Endothelial cell of umbilical vein (primary cell): Measurements from ENCODE around the gene ZSWIM7. TPM values are rescaled to one million over a fixed set of nuclear protein-coding genes. Genes with fewer than 3 reads are reported as not detected.
A peak's percentile ranks its signal among the peaks of the same experiment; 100 is the strongest.

Experiments used
- BruUV-seq: library from RNA; stranded (reverse); fragments of 400-500 nt; replicated peaks from 2 replicates; lab custom pipeline; 2021; lab: Mats Ljungman, UMichigan
- CTCF ChIA-PET: fragments of 300-600, 350-600 bp; sonication (Branson Sonifier 250); formaldehyde crosslinking; loops from one replicate; lab custom pipeline; 2021; ENCODE audit warnings: antibody characterized with exemption, inconsistent platforms; lab: Charles Lee
- POLR2A ChIA-PET: fragments of 300-600, 350-600 bp; sonication (Branson Sonifier 250); formaldehyde crosslinking; loops from one replicate; lab custom pipeline; 2021; ENCODE audit warnings: antibody characterized with exemption, inconsistent platforms; lab: Charles Lee
- DNase-seq: peaks from one replicate; pipeline ENCODE4 v3.0.0-alpha.2; 2011; ENCODE audit warnings: low read depth, low spot score
- FAIRE-seq: peaks from 2 replicates; lab custom pipeline; 2011; peaks lifted over from hg19 to GRCh38; lab: Jason Lieb, UNC
- H2AFZ ChIP-seq: 2 replicates; pipeline ENCODE4 v1.6.0; 2012; ENCODE audit warnings: low read depth, low read length, control low read depth, inconsistent platforms
- H3K27ac ChIP-seq: 2 replicates; pipeline ENCODE4 v1.5.1; 2011; ENCODE audit warnings: low read depth, mild to moderate bottlenecking, control low read depth, low read length, moderate library complexity; ENCODE audit not compliant: insufficient read depth
- H3K27me3 ChIP-seq, 2 experiments: 2 replicates each; pipeline versions ENCODE4 v1.6.0 to v1.6.1; 2011; ENCODE audit warnings: low read length in 2 of 2, mixed read lengths in 1 of 2; ENCODE audit not compliant: control insufficient read depth in 2 of 2, insufficient read depth in 2 of 2
- H3K36me3 ChIP-seq, 2 experiments: 2 replicates in 1 of 2; 3 replicates in 1 of 2; pipeline ENCODE4 v1.5.1; 2011; ENCODE audit warnings: low read length in 2 of 2, mild to moderate bottlenecking in 1 of 2, moderate library complexity in 1 of 2; ENCODE audit not compliant: control insufficient read depth in 2 of 2, insufficient read depth in 2 of 2; ENCODE audit errors: extremely low read depth in 1 of 2
- H3K4me1 ChIP-seq: 3 replicates; pipeline ENCODE4 v1.5.1; 2011; ENCODE audit warnings: mild to moderate bottlenecking, low read length; ENCODE audit not compliant: control insufficient read depth, insufficient read depth; ENCODE audit errors: extremely low read depth
- H3K4me2 ChIP-seq: 2 replicates; pipeline ENCODE4 v1.6.1; 2011; ENCODE audit warnings: low read length, control low read depth, mixed read lengths; ENCODE audit not compliant: insufficient read depth
- H3K4me3 ChIP-seq, 3 experiments: fragments of 200-600 bp in 1 of 3; sonication (generic), shearing (Covaris generic) in 1 of 3; replicated peaks in 1 of 3; 2 replicates each; pipeline ENCODE4 v1.5.1; 2011 to 2016; ENCODE audit warnings: control low read depth in 3 of 3, low read length in 3 of 3, mild to moderate bottlenecking in 2 of 3, inconsistent platforms in 1 of 3, low read depth in 1 of 3, moderate library complexity in 1 of 3; ENCODE audit not compliant: insufficient read depth in 1 of 3
- H3K79me2 ChIP-seq: 2 replicates; pipeline ENCODE4 v1.6.0; 2012; ENCODE audit warnings: low read length, inconsistent platforms; ENCODE audit not compliant: control insufficient read depth, insufficient read depth
- H3K9ac ChIP-seq: replicated peaks from 2 replicates; pipeline ENCODE3; 2011; ENCODE audit warnings: low read length, control low read depth; ENCODE audit not compliant: insufficient read depth; ENCODE audit errors: extremely low read depth
- H3K9me1 ChIP-seq: replicated peaks from 3 replicates; pipeline ENCODE4 v1.6.0; 2011; ENCODE audit warnings: mild to moderate bottlenecking, low read length; ENCODE audit not compliant: control insufficient read depth, insufficient read depth; ENCODE audit errors: extremely low read depth
- H3K9me3 ChIP-seq: replicated peaks from 2 replicates; pipeline ENCODE4 v1.5.1; 2012; ENCODE audit warnings: low read length, inconsistent platforms; ENCODE audit not compliant: control insufficient read depth, insufficient read depth
- H4K20me1 ChIP-seq: replicated peaks from 2 replicates; pipeline ENCODE3; 2011; ENCODE audit warnings: mild to moderate bottlenecking, low read length; ENCODE audit not compliant: control insufficient read depth, insufficient read depth; ENCODE audit errors: extremely low read depth
- EZH2 ChIP-seq: IDR thresholded peaks from 2 replicates; pipeline ENCODE4 v1.6.1; 2012; ENCODE audit warnings: borderline replicate concordance, low read depth, mild to moderate bottlenecking, moderate library complexity, low read length, inconsistent platforms; ENCODE audit not compliant: severe bottlenecking
- FOS ChIP-seq: IDR thresholded peaks from 2 replicates; pipeline ENCODE4 v1.6.1; 2011; ENCODE audit warnings: mild to moderate bottlenecking, low read length, moderate library complexity, borderline replicate concordance; ENCODE audit not compliant: insufficient read depth
- GATA2 ChIP-seq: IDR thresholded peaks from 2 replicates; pipeline ENCODE4 v1.7.0; 2011; ENCODE audit warnings: low read depth, mild to moderate bottlenecking, moderate library complexity, mixed read lengths, low read length; ENCODE audit not compliant: insufficient read length, insufficient read depth
- JUN ChIP-seq: IDR thresholded peaks from 2 replicates; pipeline ENCODE4 v1.6.1; 2011; ENCODE audit warnings: borderline replicate concordance, low read depth; ENCODE audit not compliant: insufficient read length, insufficient read depth
- MYC ChIP-seq: IDR thresholded peaks from one replicate; pipeline ENCODE4 v1.6.1; 2011; ENCODE audit warnings: mild to moderate bottlenecking, low read depth, low read length
- POLR2A ChIP-seq: IDR thresholded peaks from 2 replicates; pipeline ENCODE4 v1.6.1; 2012; ENCODE audit warnings: low read depth, mild to moderate bottlenecking, control low read depth, low read length
- POLR2AphosphoS5 ChIP-seq: IDR thresholded peaks from 2 replicates; pipeline ENCODE4 v1.6.1; 2012; ENCODE audit warnings: low read depth, mild to moderate bottlenecking, control low read depth, low read length, moderate library complexity; ENCODE audit not compliant: insufficient read depth
- dilution Hi-C: fragments of 300-500 bp; cut with MboI; formaldehyde crosslinking; loops from one replicate; pipeline ENCODE4 v1.15.0; 2019; ENCODE audit warnings: low sequenced_read_pairs; ENCODE audit not compliant: extremely low pct_ligation_motif_present
- intact Hi-C: fragments of 100-400 bp; cut with micrococcal nuclease; formaldehyde crosslinking; loops from one replicate; pipeline ENCODE4 v1.10.0; 2022
- polyA plus RNA-seq, 4 experiments: library from polyadenylated mRNA; depleted of rRNA in 3 of 4; stranded (reverse) in 3 of 4; unstranded in 1 of 4; fragments of >200 nt; gene quantifications; 2 replicates each; pipeline versions ENCODE4 v1.2.1 to v1.2.3, GENCODE V29; 2011 to 2012; ENCODE audit warnings: missing spikeins in 1 of 4
- total RNA-seq: library from RNA; stranded (reverse); gene quantifications from 2 replicates; pipeline ENCODE4 v1.2.3, GENCODE V29; 2021
- TF ChIP-seq, protein P1 (sequence below), 2 donors: IDR thresholded peaks; 1 replicate in 1 of 2; 2 replicates in 1 of 2; pipeline ENCODE4 v1.5.1; 2011; ENCODE audit warnings: low read length in 2 of 2, mild to moderate bottlenecking in 2 of 2, moderate library complexity in 2 of 2, control low read depth in 1 of 2, inconsistent platforms in 1 of 2, low read depth in 1 of 2; ENCODE audit not compliant: insufficient read depth in 1 of 2; ENCODE audit errors: extremely low read depth in 1 of 2
- TF ChIP-seq, protein P2 (sequence below): IDR thresholded peaks from 2 replicates; pipeline ENCODE4 v1.6.1; 2011; ENCODE audit not compliant: insufficient read depth, insufficient read length

The ZSWIM7 gene
- total and polyA plus RNA-seq, 2 donors (not counting 3 experiments of a cell fraction or from before 2014, with no cell fraction given), result 18.0 to 33.8 TPM

DNA sequence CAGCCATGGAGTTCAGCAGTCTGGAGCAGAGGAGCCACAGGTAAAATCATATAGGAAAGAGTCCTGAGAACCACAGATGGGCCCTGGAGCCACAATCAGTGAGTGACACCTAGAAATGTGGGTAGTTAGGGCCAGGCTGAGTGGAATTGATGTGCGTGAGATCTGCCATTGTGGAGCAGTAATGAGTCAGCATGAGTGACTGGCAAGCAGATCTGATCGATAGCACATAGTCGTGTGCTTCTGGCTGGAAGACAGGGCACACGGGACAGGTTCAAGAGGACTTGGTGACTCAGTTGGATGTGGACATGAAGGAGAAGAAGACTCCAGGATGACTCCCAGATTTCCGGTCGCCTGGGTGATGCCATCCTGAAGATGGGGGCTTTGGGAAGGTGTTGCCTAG is 42.3 kb downstream of the ZSWIM7 start:
- Histone ChIP-seq H4K20me1 (no peaks in the 10 kb centered on the region), H3K9me1 (no peaks in the 10 kb centered on the region), H3K4me2 (no peak overlapping the region), H3K27ac (no peak overlapping the region), H3K79me2 (peaks cover 30% of the 10 kb centered on the region), H3K9ac (no peak overlapping the region), H2AFZ (no peak overlapping the region), H3K27me3 (no peaks in the 10 kb centered on the region), H3K36me3 (no peaks in the 10 kb centered on the region), H3K9me3 (no peaks in the 10 kb centered on the region), H3K4me3 (no peak overlapping the region), H3K4me1 (peaks cover 39% of the 10 kb centered on the region)
- FAIRE-seq, result no peak
- no peak for DNase-seq
- no TSS peak for BruUV-seq
- POLR2A ChIA-PET, result no interaction called here
- intact Hi-C loops, result no loop called here
- TF ChIP-seq JUN (peak; percentile 52), MYC (no peak), EZH2 (no peak)
- CTCF ChIA-PET, result no interaction called here
- dilution Hi-C loops, result no loop called here

DNA sequence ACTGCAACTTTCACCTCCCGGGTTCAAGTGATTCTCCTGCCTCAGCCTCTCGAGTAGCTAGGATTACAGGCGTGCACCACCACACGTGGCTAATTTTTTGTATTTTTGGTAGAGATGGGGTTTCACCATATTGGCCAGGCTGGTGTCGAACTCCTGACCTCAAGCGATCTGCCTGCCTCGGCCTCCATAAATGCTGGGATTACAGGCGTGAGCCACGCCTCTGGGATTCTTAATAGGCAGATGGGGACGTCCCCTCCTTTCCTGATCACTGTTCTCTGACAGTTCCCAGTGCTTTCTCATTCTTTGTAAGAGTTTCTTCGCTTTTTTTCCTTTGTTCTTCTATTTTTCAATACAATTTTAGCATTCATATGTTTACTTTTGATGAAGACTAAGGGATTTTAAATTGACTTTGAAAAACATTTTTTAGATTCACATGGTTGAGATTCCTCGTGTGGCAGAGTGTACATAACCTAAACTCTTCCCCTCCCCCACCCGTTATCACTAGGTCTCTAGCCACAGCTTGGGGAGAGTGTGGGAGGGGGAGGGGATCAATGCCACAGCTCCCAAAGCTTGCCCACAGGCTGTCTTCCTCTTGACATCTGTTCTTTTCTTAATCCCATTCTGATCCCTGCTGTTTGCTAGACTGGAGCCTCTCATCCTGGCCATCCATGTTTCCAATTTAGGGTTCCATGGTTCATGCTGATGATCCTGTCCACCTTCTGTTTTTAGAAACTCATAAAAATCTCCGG is 43.5 kb downstream of the ZSWIM7 start:
- Histone ChIP-seq H3K9me3 (no peaks in the 10 kb centered on the region), H3K27me3 (no peaks in the 10 kb centered on the region), H3K4me3 (no peak overlapping the region), H2AFZ (no peak overlapping the region), H3K79me2 (peaks cover 25% of the 10 kb centered on the region), H3K4me1 (peaks cover 39% of the 10 kb centered on the region), H3K9me1 (no peaks in the 10 kb centered on the region), H3K4me2 (no peak overlapping the region), H3K36me3 (no peaks in the 10 kb centered on the region), H3K9ac (no peak overlapping the region), H4K20me1 (no peaks in the 10 kb centered on the region), H3K27ac (no peak overlapping the region)
- no peak for FAIRE-seq
- ChIA-PET POLR2A (no interaction called here), CTCF (no interaction called here)
- DNase-seq, result no peak
- dilution Hi-C loops (no loop called here), intact Hi-C loops (no loop called here)
- BruUV-seq, result no TSS peak
- TF ChIP-seq FOS, result no peak
- TF ChIP-seq POLR2AphosphoS5, result no peak
- no peak for TF ChIP-seq POLR2A
- no peak for TF ChIP-seq MYC
- TF ChIP-seq, protein P1, sequence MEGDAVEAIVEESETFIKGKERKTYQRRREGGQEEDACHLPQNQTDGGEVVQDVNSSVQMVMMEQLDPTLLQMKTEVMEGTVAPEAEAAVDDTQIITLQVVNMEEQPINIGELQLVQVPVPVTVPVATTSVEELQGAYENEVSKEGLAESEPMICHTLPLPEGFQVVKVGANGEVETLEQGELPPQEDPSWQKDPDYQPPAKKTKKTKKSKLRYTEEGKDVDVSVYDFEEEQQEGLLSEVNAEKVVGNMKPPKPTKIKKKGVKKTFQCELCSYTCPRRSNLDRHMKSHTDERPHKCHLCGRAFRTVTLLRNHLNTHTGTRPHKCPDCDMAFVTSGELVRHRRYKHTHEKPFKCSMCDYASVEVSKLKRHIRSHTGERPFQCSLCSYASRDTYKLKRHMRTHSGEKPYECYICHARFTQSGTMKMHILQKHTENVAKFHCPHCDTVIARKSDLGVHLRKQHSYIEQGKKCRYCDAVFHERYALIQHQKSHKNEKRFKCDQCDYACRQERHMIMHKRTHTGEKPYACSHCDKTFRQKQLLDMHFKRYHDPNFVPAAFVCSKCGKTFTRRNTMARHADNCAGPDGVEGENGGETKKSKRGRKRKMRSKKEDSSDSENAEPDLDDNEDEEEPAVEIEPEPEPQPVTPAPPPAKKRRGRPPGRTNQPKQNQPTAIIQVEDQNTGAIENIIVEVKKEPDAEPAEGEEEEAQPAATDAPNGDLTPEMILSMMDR (IDR thresholded peaks at IDR 0.05; ENCODE audit: extremely low read depth in 1 of 2, insufficient read depth in 1 of 2, low read depth in 1 of 2, low read length in 2 of 2), result no peak
- no peak for TF ChIP-seq EZH2
- TF ChIP-seq JUN, result no peak
- TF ChIP-seq, protein P2, sequence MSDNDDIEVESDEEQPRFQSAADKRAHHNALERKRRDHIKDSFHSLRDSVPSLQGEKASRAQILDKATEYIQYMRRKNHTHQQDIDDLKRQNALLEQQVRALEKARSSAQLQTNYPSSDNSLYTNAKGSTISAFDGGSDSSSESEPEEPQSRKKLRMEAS, result no peak
- TF ChIP-seq GATA2, result no peak
